HCT116 (cell line): ENCODE measurements around the gene IL31. TPM values are rescaled to one million over a fixed set of nuclear protein-coding genes. Genes with fewer than 3 reads are reported as not detected.

Experiments used
- ATAC-seq: fragments of 200-7000 bp; cut with Tn5 transposase; 2 replicates; pipeline ENCODE4 v1.9.1; 2020; ENCODE audit warnings: mild to moderate bottlenecking, moderate library complexity
- BruUV-seq: library from RNA; stranded (reverse); fragments of 400-500 nt; replicated peaks from 2 replicates; lab custom pipeline; 2021; lab: Mats Ljungman, UMichigan
- CTCF ChIA-PET: fragments of 300-600 bp; sonication (Branson Sonifier 250); formaldehyde crosslinking; loops from one replicate; lab custom pipeline; 2021; ENCODE audit warnings: antibody characterized with exemption; lab: Charles Lee
- POLR2A ChIA-PET: fragments of 300-600, 350-600 bp; sonication (Branson Sonifier 250); formaldehyde crosslinking; loops from one replicate; lab custom pipeline; 2021; ENCODE audit warnings: antibody characterized with exemption; lab: Charles Lee
- RAD21 ChIA-PET, 2 experiments: fragments of 300-600 bp; sonication (Branson Sonifier 250); formaldehyde crosslinking; loops; one replicate each; lab custom pipeline; 2023; ENCODE audit warnings: low total read pairs in 2 of 2; ENCODE audit not compliant: uncharacterized antibody in 2 of 2, unreplicated experiment in 2 of 2, low non-redundant PET in 1 of 2; lab: Charles Lee
- DNase-seq: peaks from one replicate; pipeline ENCODE4 v3.0.0-alpha.2; 2010; ENCODE audit warnings: low read depth, low spot score
- H2AFZ ChIP-seq: fragments of 200-600 bp; shearing (Covaris generic), sonication (generic); 2 replicates; pipeline ENCODE4 v1.6.1; 2017; ENCODE audit warnings: low read depth, mixed run types, mixed read lengths, antibody characterized with exemption, low read length; ENCODE audit not compliant: poor library complexity, severe bottlenecking
- H3K27ac ChIP-seq: 2 replicates; pipeline ENCODE4 v1.5.1; 2012; ENCODE audit warnings: low read depth, low read length
- H3K27me3 ChIP-seq: fragments of 200-600 bp; sonication (generic); 2 replicates; pipeline ENCODE4 v1.6.1; 2016; ENCODE audit warnings: mixed run types, low read length, mixed read lengths; ENCODE audit not compliant: insufficient read depth
- H3K36me3 ChIP-seq, 2 experiments: fragments of 200-500 bp in 1 of 2; fragments of 200-600 bp in 1 of 2; sonication (Bioruptor generic) in 1 of 2; sonication (generic) in 1 of 2; 2 replicates each; pipeline versions ENCODE4 v1.5.1 to v1.6.1; 2014 to 2016; ENCODE audit warnings: low read length in 2 of 2, inconsistent platforms in 1 of 2, mixed read lengths in 1 of 2, mixed run types in 1 of 2; ENCODE audit not compliant: insufficient read depth in 2 of 2, control insufficient read depth in 1 of 2
- H3K4me1 ChIP-seq, 2 experiments: fragments of 200-600 bp in 1 of 2; sonication (generic) in 1 of 2; 2 replicates each; pipeline versions ENCODE4 v1.5.1 to v1.6.1; 2012 to 2017; ENCODE audit warnings: low read length in 2 of 2, inconsistent platforms in 1 of 2, mild to moderate bottlenecking in 1 of 2, mixed read lengths in 1 of 2, mixed run types in 1 of 2, moderate library complexity in 1 of 2; ENCODE audit not compliant: insufficient read depth in 2 of 2, control insufficient read depth in 1 of 2
- H3K4me2 ChIP-seq: fragments of 200-600 bp; sonication (generic); 2 replicates; pipeline ENCODE4 v1.6.1; 2017; ENCODE audit warnings: mixed run types, low read length, mixed read lengths
- H3K4me3 ChIP-seq, 2 experiments: fragments of 200-600 bp in 1 of 2; sonication (generic) in 1 of 2; replicated peaks in 1 of 2; 2 replicates each; pipeline ENCODE4 v1.5.1; 2011 to 2016; ENCODE audit warnings: low read length in 2 of 2, control low read depth in 1 of 2, low read depth in 1 of 2, mild to moderate bottlenecking in 1 of 2, mixed read lengths in 1 of 2, mixed run types in 1 of 2
- H3K79me2 ChIP-seq: fragments of 200-600 bp; sonication (generic); 2 replicates; pipeline ENCODE4 v1.6.1; 2017; ENCODE audit warnings: mild to moderate bottlenecking, mixed run types, low read length, moderate library complexity, mixed read lengths; ENCODE audit not compliant: insufficient read depth
- H3K9ac ChIP-seq: fragments of 200-600 bp; sonication (generic); 2 replicates; pipeline ENCODE4 v1.6.1; 2016; ENCODE audit warnings: low read length, mixed read lengths
- H3K9me2 ChIP-seq: fragments of 200-600 bp; sonication (generic), shearing (Covaris generic); 2 replicates; pipeline ENCODE4 v1.6.1; 2017; ENCODE audit warnings: mixed run types, mild to moderate bottlenecking, moderate library complexity; ENCODE audit not compliant: insufficient read depth
- H3K9me3 ChIP-seq, 2 experiments: fragments of 200-500 bp in 1 of 2; fragments of 200-600 bp in 1 of 2; sonication (Bioruptor generic) in 1 of 2; sonication (generic) in 1 of 2; 2 replicates each; pipeline ENCODE4 v1.6.1; 2014 to 2017; ENCODE audit warnings: low read length in 2 of 2, mixed read lengths in 2 of 2, inconsistent platforms in 1 of 2, low read depth in 1 of 2, mild to moderate bottlenecking in 1 of 2, mixed run types in 1 of 2, moderate library complexity in 1 of 2; ENCODE audit not compliant: control insufficient read depth in 1 of 2, insufficient read depth in 1 of 2
- H4K20me1 ChIP-seq: fragments of 200-600 bp; sonication (generic), shearing (Covaris generic); 2 replicates; pipeline ENCODE4 v1.6.1; 2017; ENCODE audit warnings: mixed run types, mild to moderate bottlenecking, moderate library complexity; ENCODE audit not compliant: insufficient read depth
- CBX3 ChIP-seq: IDR thresholded peaks from 2 replicates; pipeline ENCODE4 v1.6.1; 2012; ENCODE audit warnings: low read depth
- CEBPB ChIP-seq: IDR thresholded peaks from 2 replicates; pipeline ENCODE4 v1.6.1; 2012; ENCODE audit warnings: low read depth
- CTCF ChIP-seq, 3 experiments: fragments of 200-600 bp in 1 of 3; sonication (generic) in 1 of 3; IDR thresholded peaks in 2 of 3; conservative IDR thresholded peaks in 1 of 3; 2 replicates each; pipeline ENCODE4 v1.5.1; 2012 to 2017; ENCODE audit warnings: low read depth in 2 of 3, low read length in 2 of 3, antibody characterized with exemption in 1 of 3, borderline replicate concordance in 1 of 3, control low read depth in 1 of 3, mild to moderate bottlenecking in 1 of 3, mixed read lengths in 1 of 3, mixed run types in 1 of 3, moderate library complexity in 1 of 3; ENCODE audit not compliant: insufficient read depth in 1 of 3
- ELF1 ChIP-seq: IDR thresholded peaks from 2 replicates; pipeline ENCODE4 v1.6.1; 2012; ENCODE audit warnings: low read depth, borderline replicate concordance
- EZH2 ChIP-seq: fragments of 200-600 bp; sonication (generic); IDR thresholded peaks from 2 replicates; pipeline ENCODE4 v1.6.1; 2017; ENCODE audit warnings: antibody characterized with exemption, mixed run types
- EZH2phosphoT487 ChIP-seq: fragments of 200-600 bp; IDR thresholded peaks from 2 replicates; pipeline ENCODE4 v1.6.1; 2018; ENCODE audit warnings: antibody characterized with exemption, borderline replicate concordance
- REST ChIP-seq: IDR thresholded peaks from 2 replicates; pipeline ENCODE4 v1.6.1; 2012; ENCODE audit warnings: low read depth
- SRF ChIP-seq: IDR thresholded peaks from 2 replicates; pipeline ENCODE4 v1.6.1; 2012; ENCODE audit warnings: low read depth
- TCF7L2 ChIP-seq: IDR thresholded peaks from 2 replicates; pipeline ENCODE4 v1.7.0; 2011; ENCODE audit warnings: borderline replicate concordance, inconsistent platforms; ENCODE audit not compliant: insufficient read depth, insufficient read length; ENCODE audit errors: extremely low read depth
- ZBTB33 ChIP-seq: IDR thresholded peaks from 2 replicates; pipeline ENCODE4 v1.6.1; 2011; ENCODE audit warnings: mild to moderate bottlenecking, low read length, moderate library complexity; ENCODE audit not compliant: insufficient replicate concordance; ENCODE audit errors: extremely low read depth
- ZFX ChIP-seq: fragments of 450-650 bp; IDR thresholded peaks from 2 replicates; pipeline ENCODE4 v1.6.1; 2017
- ZNF274 ChIP-seq: fragments of 200-500 bp; sonication (Bioruptor generic); IDR thresholded peaks from 2 replicates; pipeline ENCODE4 v1.6.1; 2014; ENCODE audit warnings: mild to moderate bottlenecking, low read depth, low read length, inconsistent platforms
- intact Hi-C: fragments of 100-400 bp; cut with micrococcal nuclease; formaldehyde crosslinking; loops from 2 replicates; pipeline ENCODE4 v1.10.0; 2022
- total RNA-seq: library from RNA; stranded (reverse); gene quantifications from one replicate; pipeline ENCODE4 v1.2.1, GENCODE V29; 2021; ENCODE audit not compliant: unreplicated experiment

Gene IL31
- total RNA-seq, 1 experiment from 2014 or later = not detected

- no peak for TF ChIP-seq REST
- no peak for TF ChIP-seq ELF1
- TF ChIP-seq SRF = no peak
- TF ChIP-seq CBX3 = no peak
Measured at GRCh38 chr12:122128481-122128880, 45.5 kb downstream of the IL31 start (continued).

GRCh38 chr12:122127839-122128238 lies 46.2 kb downstream of the IL31 start:
- no peak for ATAC-seq
- Histone ChIP-seq H3K4me3 (no peak overlapping the region), H3K4me2 (no peak overlapping the region), H2AFZ (no peak overlapping the region), H3K79me2 (peaks cover 45% of the 10 kb centered on the region), H3K4me1 (peaks cover 21 to 30% of the 10 kb centered on the region in 2 experiments), H3K9ac (no peak overlapping the region), H3K36me3 (peaks cover 12 to 29% of the 10 kb centered on the region in 2 experiments; a peak in 2 of 4 replicates), H3K9me2 (no peaks in the 10 kb centered on the region), H3K9me3 (no peaks in the 10 kb centered on the region), H3K27ac (no peak overlapping the region)
- CTCF ChIA-PET = no interaction called here
- POLR2A ChIA-PET = no interaction called here
- no peak for DNase-seq
- TF ChIP-seq ELF1 = no peak
- no peak for TF ChIP-seq ZNF274
- TF ChIP-seq TCF7L2 = no peak
- no peak for TF ChIP-seq CEBPB
- TF ChIP-seq EZH2phosphoT487 = no peak
- TF ChIP-seq CTCF (IDR thresholded peaks at IDR 0.05 in 2 of 3, conservative IDR thresholded peaks at IDR 0.05 in 1 of 3; ENCODE audit: borderline replicate concordance in 1 of 3, insufficient read depth in 1 of 3, low read depth in 2 of 3, low read length in 2 of 3) = no peak
- TF ChIP-seq EZH2 = no peak
- TF ChIP-seq ZFX = no peak
- no peak for TF ChIP-seq REST
- TF ChIP-seq ZBTB33 = no peak
- TF ChIP-seq, all 23 proteins: peak for 0
- no TSS peak for BruUV-seq
- intact Hi-C loops = no loop called here
- no peaks in the 10 kb centered on the region for H3K27me3 ChIP-seq
- no peaks in the 10 kb centered on the region; the same call in 1 of the 2 replicates for H4K20me1 ChIP-seq
- RAD21 ChIA-PET = no interaction called here
